HepG2 (cell line): ENCODE data around the gene CACNA1G. TPM values are rescaled to one million over a fixed set of nuclear protein-coding genes. Genes with fewer than 3 reads are reported as not detected.

ENCODE experiments used
- ATAC-seq: fragments of 200-7000 bp; cut with Tn5 transposase; 3 replicates; pipeline ENCODE4 v1.9.1; 2020; ENCODE audit warnings: mild to moderate bottlenecking, moderate library complexity
- BruUV-seq: library from RNA; stranded (reverse); fragments of 400-500 nt; replicated peaks from 2 replicates; lab custom pipeline; 2021; lab: Mats Ljungman, UMichigan
- CTCF ChIA-PET: fragments of 300-600 bp; formaldehyde crosslinking; extraction: SDS; loops from one replicate; lab custom pipeline; 2021; ENCODE audit warnings: low total read pairs, inconsistent platforms, low intra/inter-chr PET ratio; lab: Yijun Ruan, JAX
- POLR2A ChIA-PET: fragments of 350-600 bp; sonication (Branson Sonifier 250); formaldehyde crosslinking; loops from one replicate; lab custom pipeline; 2020; ENCODE audit warnings: antibody characterized with exemption, inconsistent platforms; lab: Yijun Ruan, JAX
- DNase-seq: peaks from one replicate; pipeline ENCODE4 v3.0.0-alpha.2; 2015; ENCODE audit warnings: low spot score
- FAIRE-seq: peaks from 3 replicates; lab custom pipeline; 2011; peaks lifted over from hg19 to GRCh38; lab: Jason Lieb, UNC
- H2AFZ ChIP-seq: one replicate; pipeline ENCODE4 v1.6.1; 2011; ENCODE audit warnings: low read length, inconsistent platforms
- H3K27ac ChIP-seq: fragments of 300-600 bp; 3 replicates; pipeline ENCODE4 v1.8.0; 2011; ENCODE audit warnings: mixed run types, mild to moderate bottlenecking, mixed read lengths, low read length, inconsistent platforms; ENCODE audit not compliant: insufficient read depth; ENCODE audit errors: extremely low read length
- H3K27me3 ChIP-seq, 2 experiments: fragments of 200-600 bp in 1 of 2; 2 replicates in 1 of 2; 3 replicates in 1 of 2; pipeline versions ENCODE4 v1.6.0 to v1.8.0; 2011; ENCODE audit warnings: low read length in 2 of 2, mild to moderate bottlenecking in 2 of 2, moderate library complexity in 2 of 2, inconsistent platforms in 1 of 2; ENCODE audit not compliant: insufficient read depth in 2 of 2, control insufficient read depth in 1 of 2
- H3K36me3 ChIP-seq, 2 experiments: fragments of 200-600 bp in 1 of 2; replicated peaks in 1 of 2; 2 replicates in 1 of 2; 3 replicates in 1 of 2; pipeline versions ENCODE4 v1.5.1 to v1.8.0; 2011; ENCODE audit warnings: low read length in 2 of 2, inconsistent platforms in 1 of 2; ENCODE audit not compliant: insufficient read depth in 2 of 2, control insufficient read depth in 1 of 2
- H3K4me1 ChIP-seq: 2 replicates; pipeline ENCODE4 v1.5.1; 2012; ENCODE audit warnings: low read length, inconsistent platforms; ENCODE audit not compliant: insufficient read depth
- H3K4me2 ChIP-seq: 2 replicates; pipeline ENCODE4 v1.6.0; 2011; ENCODE audit warnings: low read depth, low read length, inconsistent platforms
- H3K4me3 ChIP-seq, 3 experiments: fragments of 200-600 bp in 1 of 3; sonication (generic), shearing (Covaris generic) in 1 of 3; replicated peaks in 1 of 3; 2 replicates each; pipeline ENCODE4 v1.5.1; 2011 to 2016; ENCODE audit warnings: low read length in 3 of 3, inconsistent platforms in 2 of 3, low read depth in 2 of 3, mild to moderate bottlenecking in 2 of 3, control low read depth in 1 of 3, mixed read lengths in 1 of 3; ENCODE audit not compliant: insufficient read depth in 1 of 3
- H3K79me2 ChIP-seq: one replicate; pipeline ENCODE4 v1.6.1; 2011; ENCODE audit warnings: low read length, inconsistent platforms; ENCODE audit not compliant: insufficient read depth
- H3K9ac ChIP-seq: 2 replicates; pipeline ENCODE4 v1.6.0; 2011; ENCODE audit warnings: mild to moderate bottlenecking, low read depth, low read length, inconsistent platforms; ENCODE audit not compliant: insufficient read depth
- H3K9me3 ChIP-seq: 2 replicates; pipeline ENCODE4 v1.5.1; 2012; ENCODE audit warnings: mild to moderate bottlenecking, low read length
- H4K20me1 ChIP-seq: 2 replicates; pipeline ENCODE4 v1.6.0; 2011; ENCODE audit warnings: inconsistent platforms, mild to moderate bottlenecking, low read length, moderate library complexity; ENCODE audit not compliant: insufficient read depth
- FOXO1 ChIP-seq: sonication (generic); formaldehyde crosslinking; IDR thresholded peaks from 2 replicates; pipeline ENCODE4 v1.4.0; 2020; ENCODE audit warnings: missing genetic modification reagents
- KDM2A ChIP-seq: sonication (generic); formaldehyde crosslinking; IDR thresholded peaks from 2 replicates; pipeline ENCODE4 v1.4.0; 2020; ENCODE audit warnings: low read depth, missing genetic modification reagents, borderline replicate concordance
- KLF9 ChIP-seq: IDR thresholded peaks from 2 replicates; pipeline ENCODE4 v1.6.1; 2016; ENCODE audit warnings: low read depth
- LBX2 ChIP-seq: sonication (generic); formaldehyde crosslinking; IDR thresholded peaks from 2 replicates; pipeline ENCODE4 v1.5.0; 2020; ENCODE audit warnings: missing genetic modification reagents, mild to moderate bottlenecking, borderline replicate concordance
- PATZ1 ChIP-seq: sonication (generic); formaldehyde crosslinking; IDR thresholded peaks from 2 replicates; pipeline ENCODE4 v1.4.0; 2020; ENCODE audit warnings: missing genetic modification reagents
- STAG1 ChIP-seq: sonication (generic); formaldehyde crosslinking; IDR thresholded peaks from 2 replicates; pipeline ENCODE4 v1.4.0; 2020; ENCODE audit warnings: missing genetic modification reagents
- STAT5B ChIP-seq: sonication (generic); formaldehyde crosslinking; IDR thresholded peaks from 2 replicates; pipeline ENCODE4 v1.4.0; 2020; ENCODE audit warnings: missing genetic modification reagents
- TEAD3 ChIP-seq: optimal IDR thresholded peaks from 2 replicates; pipeline ENCODE3; 2016; ENCODE audit warnings: borderline replicate concordance
- ZNF672 ChIP-seq: sonication (generic); formaldehyde crosslinking; IDR thresholded peaks from 2 replicates; pipeline ENCODE4 v1.8.1; 2022; ENCODE audit warnings: missing genetic modification reagents
- ZNF768 ChIP-seq: sonication (generic); formaldehyde crosslinking; IDR thresholded peaks from 2 replicates; pipeline ENCODE4 v1.4.0; 2020; ENCODE audit warnings: missing genetic modification reagents
- WGBS: methylation state at CpG from one replicate; pipeline ENCODE4 v1.1.6; 2017; ENCODE audit warnings: low lambda C conversion rate; 5-methylcytosine and 5-hydroxymethylcytosine counted together
- in situ Hi-C: cut with HindIII; loops from 2 replicates; pipeline ENCODE4 v1.10.0; 2017; ENCODE audit warnings: low pct_unique_long_range_greater_than_20kb; ENCODE audit not compliant: extremely low pct_ligation_motif_present
- intact Hi-C: fragments of 100-400 bp; cut with micrococcal nuclease; formaldehyde crosslinking; loops from one replicate; pipeline ENCODE4 v1.10.0; 2022; ENCODE audit not compliant: unreplicated experiment
- polyA plus RNA-seq, 8 experiments: library from polyadenylated mRNA; depleted of rRNA in 3 of 8; stranded (reverse) in 7 of 8; unstranded in 1 of 8; fragments of >200 nt; fragmentation: Illumina TruSeq in 4 of 8; extraction: Trizol in 4 of 8; gene quantifications; 2 replicates each; pipeline versions ENCODE4 v1.2.1 to v1.2.3, GENCODE V29; 2011 to 2016; ENCODE audit warnings: low read depth in 4 of 8, missing spikeins in 1 of 8, mixed read lengths in 1 of 8; ENCODE audit not compliant: insufficient read depth in 1 of 8
- total RNA-seq, 5 experiments: library from RNA; depleted of rRNA; stranded (reverse); fragments of >200 nt; fragmentation: Illumina TruSeq; extraction: Trizol; gene quantifications; 2 replicates each; pipeline ENCODE4 v1.2.3, GENCODE V29; 2016; ENCODE audit warnings: low read depth in 1 of 5
- TF ChIP-seq, protein P1 (sequence below): sonication (generic); IDR thresholded peaks from 2 replicates; pipeline ENCODE4 v1.6.1; 2016; ENCODE audit warnings: low read depth, borderline replicate concordance
- TF ChIP-seq, protein P2 (sequence below): sonication (generic); formaldehyde crosslinking; IDR thresholded peaks from 2 replicates; pipeline ENCODE4 v1.8.1; 2023; ENCODE audit warnings: missing genetic modification reagents, mild to moderate bottlenecking, borderline replicate concordance
- TF ChIP-seq, protein P3 (sequence below): sonication (generic); formaldehyde crosslinking; IDR thresholded peaks from 2 replicates; pipeline ENCODE4 v1.5.0; 2020; ENCODE audit warnings: mild to moderate bottlenecking, missing genetic modification reagents, moderate library complexity

Gene CACNA1G
- total and polyA plus RNA-seq, 2 of the 13 experiments (the other 11 are each of a cell fraction or from before 2014, with no cell fraction given), result 0.02 TPM; not detected in 1

DNA sequence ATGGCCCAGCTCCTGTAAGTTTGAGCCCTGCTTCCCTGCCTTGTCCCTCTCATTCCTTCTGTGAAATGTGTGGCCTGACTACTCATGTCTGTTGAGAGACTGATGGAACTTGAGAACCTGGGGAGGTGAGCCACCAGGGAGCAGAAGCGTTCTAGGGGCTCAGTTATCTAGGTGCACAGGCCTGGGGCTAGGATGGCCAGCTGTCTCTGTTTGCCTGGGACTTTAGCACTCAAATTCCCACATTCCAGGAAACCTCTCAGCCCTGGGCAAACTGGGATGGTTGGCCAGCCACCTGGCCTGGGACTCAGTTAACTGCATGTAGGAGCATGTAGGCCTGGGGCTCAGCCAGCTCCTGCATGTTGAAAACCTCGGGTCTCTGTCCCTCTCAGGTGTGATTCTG, 37.3 kb upstream of the CACNA1G start:
- peak; percentile 55 for DNase-seq
- no peak overlapping the region for H2AFZ ChIP-seq
- ChIA-PET POLR2A (no interaction called here), CTCF (no interaction called here)
- H4K20me1 ChIP-seq, result no peaks in the 10 kb centered on the region
- WGBS, result 0% methylated on average over 2 of the region's 2 CpGs
- no peaks in the 10 kb centered on the region for H3K79me2 ChIP-seq
- H3K4me3 ChIP-seq, result no peak overlapping the region
- no TSS peak for BruUV-seq
- ATAC-seq, result peak; percentile 36
- H3K4me2 ChIP-seq, result no peak overlapping the region
- TF ChIP-seq, protein P1, sequence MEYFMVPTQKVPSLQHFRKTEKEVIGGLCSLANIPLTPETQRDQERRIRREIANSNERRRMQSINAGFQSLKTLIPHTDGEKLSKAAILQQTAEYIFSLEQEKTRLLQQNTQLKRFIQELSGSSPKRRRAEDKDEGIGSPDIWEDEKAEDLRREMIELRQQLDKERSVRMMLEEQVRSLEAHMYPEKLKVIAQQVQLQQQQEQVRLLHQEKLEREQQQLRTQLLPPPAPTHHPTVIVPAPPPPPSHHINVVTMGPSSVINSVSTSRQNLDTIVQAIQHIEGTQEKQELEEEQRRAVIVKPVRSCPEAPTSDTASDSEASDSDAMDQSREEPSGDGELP, result peak; percentile 27; the same call in 1 of the 2 replicates
- TF ChIP-seq KDM2A (CRISPR knock-in tag) (0 out of 2 replicates have a peak, but pooled peaks have one; percentile 8), ZNF672 (CRISPR knock-in tag) (no peak), LBX2 (CRISPR knock-in tag) (0 out of 2 replicates have a peak, but pooled peaks have one; percentile 44), STAT5B (CRISPR knock-in tag) (no peak), KLF9 (no peak), PATZ1 (CRISPR knock-in tag) (0 out of 2 replicates have a peak, but pooled peaks have one; percentile 17), STAG1 (CRISPR knock-in tag) (peak; percentile 20; the same call in 1 of the 2 replicates), TEAD3 (CRISPR knock-in tag) (peak; percentile 80), ZNF768 (0 out of 2 replicates have a peak, but pooled peaks have one; percentile 13), FOXO1 (CRISPR knock-in tag) (no peak)
- TF ChIP-seq, protein P2, sequence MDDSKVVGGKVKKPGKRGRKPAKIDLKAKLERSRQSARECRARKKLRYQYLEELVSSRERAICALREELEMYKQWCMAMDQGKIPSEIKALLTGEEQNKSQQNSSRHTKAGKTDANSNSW, result no peak
- TF ChIP-seq, protein P3, sequence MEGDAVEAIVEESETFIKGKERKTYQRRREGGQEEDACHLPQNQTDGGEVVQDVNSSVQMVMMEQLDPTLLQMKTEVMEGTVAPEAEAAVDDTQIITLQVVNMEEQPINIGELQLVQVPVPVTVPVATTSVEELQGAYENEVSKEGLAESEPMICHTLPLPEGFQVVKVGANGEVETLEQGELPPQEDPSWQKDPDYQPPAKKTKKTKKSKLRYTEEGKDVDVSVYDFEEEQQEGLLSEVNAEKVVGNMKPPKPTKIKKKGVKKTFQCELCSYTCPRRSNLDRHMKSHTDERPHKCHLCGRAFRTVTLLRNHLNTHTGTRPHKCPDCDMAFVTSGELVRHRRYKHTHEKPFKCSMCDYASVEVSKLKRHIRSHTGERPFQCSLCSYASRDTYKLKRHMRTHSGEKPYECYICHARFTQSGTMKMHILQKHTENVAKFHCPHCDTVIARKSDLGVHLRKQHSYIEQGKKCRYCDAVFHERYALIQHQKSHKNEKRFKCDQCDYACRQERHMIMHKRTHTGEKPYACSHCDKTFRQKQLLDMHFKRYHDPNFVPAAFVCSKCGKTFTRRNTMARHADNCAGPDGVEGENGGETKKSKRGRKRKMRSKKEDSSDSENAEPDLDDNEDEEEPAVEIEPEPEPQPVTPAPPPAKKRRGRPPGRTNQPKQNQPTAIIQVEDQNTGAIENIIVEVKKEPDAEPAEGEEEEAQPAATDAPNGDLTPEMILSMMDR (CRISPR knock-in tag), result peak; percentile 24; the same call in 1 of the 2 replicates
- no peak overlapping the region for H3K27ac ChIP-seq
- H3K4me1 ChIP-seq, result peaks cover 34% of the 10 kb centered on the region
- FAIRE-seq, result peak; percentile 63
- in situ Hi-C loops (no loop called here), intact Hi-C loops (no loop called here)
- H3K27me3 ChIP-seq, result 0 out of 5 replicates have a peak, but pooled peaks cover 0 to 4% of the 10 kb centered on the region in 2 experiments
- H3K9me3 ChIP-seq, result no peaks in the 10 kb centered on the region
- H3K9ac ChIP-seq, result no peak overlapping the region
- H3K36me3 ChIP-seq, result no peaks in the 10 kb centered on the region
